K562 (cell line): ENCODE data around the gene LDLRAD3. TPM values are rescaled to one million over a fixed set of nuclear protein-coding genes. Genes with fewer than 3 reads are reported as not detected.

Experiments
- ATAC-seq: fragments of 200-7000 bp; cut with Tn5 transposase; 3 replicates; pipeline ENCODE4 v1.9.1; 2020; ENCODE audit warnings: moderate library complexity
- BruUV-seq: library from RNA; stranded (reverse); fragments of 400-500 nt; replicated peaks from 2 replicates; lab custom pipeline; 2021; lab: Mats Ljungman, UMichigan
- CTCF ChIA-PET: fragments of 300-600 bp; formaldehyde crosslinking; extraction: SDS; loops from one replicate; lab custom pipeline; 2021; ENCODE audit warnings: low intra/inter-chr PET ratio; lab: Yijun Ruan, JAX
- POLR2A ChIA-PET: fragments of 300-600, 350-650 bp; sonication (Branson Sonifier 250); formaldehyde crosslinking; extraction: SDS; loops from one replicate; lab custom pipeline; 2021; ENCODE audit warnings: antibody characterized with exemption, inconsistent platforms; lab: Yijun Ruan, JAX
- DNase-seq, 4 experiments: peaks; one replicate each; pipeline versions ENCODE4 v3.0.0 to v3.0.0-alpha.2; 2011 to 2018; ENCODE audit warnings: low spot score in 3 of 4, mixed read lengths in 3 of 4; ENCODE audit errors: extremely low read depth in 1 of 4
- FAIRE-seq: peaks from 2 replicates; lab custom pipeline; 2011; peaks lifted over from hg19 to GRCh38; lab: Jason Lieb, UNC
- H2AFZ ChIP-seq: 2 replicates; pipeline ENCODE4 v1.6.0; 2011; ENCODE audit warnings: low read depth, low read length, control low read depth, inconsistent platforms
- H3K27ac ChIP-seq: fragments of 200-600 bp; 3 replicates; pipeline ENCODE4 v1.8.0; 2011; ENCODE audit warnings: low read depth, mild to moderate bottlenecking, control low read depth, inconsistent platforms, low read length, moderate library complexity, mixed read lengths; ENCODE audit errors: extremely low read depth
- H3K27me3 ChIP-seq, 2 experiments: fragments of 300-600 bp in 1 of 2; 2 replicates in 1 of 2; 3 replicates in 1 of 2; pipeline versions ENCODE4 v1.6.0 to v1.8.0; 2011; ENCODE audit warnings: inconsistent platforms in 2 of 2, low read length in 2 of 2, mild to moderate bottlenecking in 1 of 2, mixed read lengths in 1 of 2, moderate library complexity in 1 of 2; ENCODE audit not compliant: control insufficient read depth in 2 of 2, insufficient read depth in 2 of 2
- H3K36me3 ChIP-seq: fragments of 300-600 bp; 3 replicates; pipeline ENCODE4 v1.8.0; 2011; ENCODE audit warnings: mild to moderate bottlenecking, low read length, inconsistent platforms; ENCODE audit not compliant: control insufficient read depth, insufficient read depth
- H3K4me1 ChIP-seq, 2 experiments: fragments of 200-600 bp in 1 of 2; replicated peaks in 1 of 2; 2 replicates in 1 of 2; 3 replicates in 1 of 2; pipeline versions ENCODE4 v1.5.1 to v1.8.0; 2011; ENCODE audit warnings: inconsistent platforms in 2 of 2, low read length in 2 of 2, mild to moderate bottlenecking in 1 of 2, mixed read lengths in 1 of 2, moderate library complexity in 1 of 2; ENCODE audit not compliant: control insufficient read depth in 2 of 2, insufficient read depth in 2 of 2
- H3K4me2 ChIP-seq: 2 replicates; pipeline ENCODE4 v1.6.1; 2011; ENCODE audit warnings: low read length, control low read depth, inconsistent platforms, mixed read lengths; ENCODE audit not compliant: insufficient read depth
- H3K4me3 ChIP-seq: fragments of 200-600 bp; sonication (generic), shearing (Covaris generic); 2 replicates; pipeline ENCODE4 v1.5.1; 2016; ENCODE audit warnings: control low read depth, inconsistent platforms
- H3K79me2 ChIP-seq: fragments of 200-600 bp; 3 replicates; pipeline ENCODE4 v1.8.0; 2011; ENCODE audit warnings: low read length, inconsistent platforms; ENCODE audit not compliant: control insufficient read depth, insufficient read depth
- H3K9ac ChIP-seq, 2 experiments: 2 replicates each; pipeline versions ENCODE4 v1.6.0 to v1.6.1; 2011; ENCODE audit warnings: low read depth in 2 of 2, low read length in 2 of 2, control low read depth in 1 of 2, inconsistent platforms in 1 of 2, mild to moderate bottlenecking in 1 of 2, mixed read lengths in 1 of 2; ENCODE audit not compliant: insufficient read depth in 1 of 2
- H3K9me1 ChIP-seq: one replicate; pipeline ENCODE4 v1.6.0; 2011; ENCODE audit warnings: inconsistent platforms, mild to moderate bottlenecking, low read length, moderate library complexity; ENCODE audit not compliant: control insufficient read depth, insufficient read depth
- H3K9me3 ChIP-seq: replicated peaks from 2 replicates; pipeline ENCODE4 v1.5.1; 2011; ENCODE audit warnings: low read depth, low read length, inconsistent platforms; ENCODE audit not compliant: control insufficient read depth, insufficient read depth
- H4K20me1 ChIP-seq: replicated peaks from 2 replicates; pipeline ENCODE4 v1.6.1; 2011; ENCODE audit warnings: low read length, inconsistent platforms, mixed read lengths; ENCODE audit not compliant: control insufficient read depth, insufficient read depth
- ATF7 ChIP-seq: fragments of 450-650 bp; IDR thresholded peaks from 2 replicates; pipeline ENCODE4 v1.7.1; 2014; ENCODE audit warnings: mild to moderate bottlenecking, moderate library complexity
- FOXA3 ChIP-seq, 2 experiments: fragments of 450-650 bp in 1 of 2; sonication (generic) in 1 of 2; formaldehyde crosslinking; IDR thresholded peaks in 1 of 2; conservative IDR thresholded peaks in 1 of 2; 2 replicates each; pipeline versions ENCODE4 v1.4.0 to v1.8.0; 2020 to 2022; ENCODE audit warnings: mild to moderate bottlenecking in 2 of 2, missing genetic modification reagents in 1 of 2
- HDAC1 ChIP-seq, 2 experiments: fragments of 450-650 bp; IDR thresholded peaks; 2 replicates each; pipeline ENCODE4 v1.6.1; 2016 to 2017; ENCODE audit warnings: inconsistent platforms in 1 of 2, mild to moderate bottlenecking in 1 of 2, moderate library complexity in 1 of 2
- NCOA4 ChIP-seq: fragments of 450-650 bp; IDR thresholded peaks from 2 replicates; pipeline ENCODE4 v1.6.1; 2018; ENCODE audit warnings: mild to moderate bottlenecking; ENCODE audit not compliant: partially characterized antibody
- NFE2 ChIP-seq: IDR thresholded peaks from 2 replicates; pipeline ENCODE4 v1.6.1; 2014; ENCODE audit warnings: antibody characterized with exemption, low read depth
- PHF21A ChIP-seq: fragments of 450-650 bp; IDR thresholded peaks from 2 replicates; pipeline ENCODE4 v1.6.1; 2017; ENCODE audit warnings: low read depth, borderline replicate concordance
- SAP30 ChIP-seq: fragments of 200-600 bp; sonication (generic); IDR thresholded peaks from 2 replicates; pipeline ENCODE4 v1.6.1; 2012; ENCODE audit warnings: borderline replicate concordance, low read depth, mild to moderate bottlenecking, moderate library complexity, low read length, control low read depth, inconsistent platforms; ENCODE audit not compliant: insufficient read depth, poor library complexity, severe bottlenecking
- TARDBP ChIP-seq: fragments of 450-650 bp; IDR thresholded peaks from 2 replicates; pipeline ENCODE4 v1.6.1; 2016
- U2AF2 ChIP-seq: fragments of 200-400 bp; formaldehyde crosslinking; optimal IDR thresholded peaks from 2 replicates; pipeline ENCODE3; 2017; ENCODE audit warnings: low read depth, mild to moderate bottlenecking, low read length
- ZC3H4 ChIP-seq: sonication (generic); formaldehyde crosslinking; IDR thresholded peaks from 2 replicates; pipeline ENCODE4 v1.9.0; 2021; ENCODE audit warnings: missing genetic modification reagents, borderline replicate concordance
- ZNF134 ChIP-seq: fragments of 250-450 bp; sonication (Bioruptor Pico); conservative IDR thresholded peaks from 2 replicates; pipeline ENCODE4 v1.4.0; 2020
- ZNF449 ChIP-seq: fragments of 250-450 bp; sonication (Bioruptor Pico); IDR thresholded peaks from 2 replicates; pipeline ENCODE4 v1.8.0; 2022; ENCODE audit warnings: moderate library complexity, mild to moderate bottlenecking, inconsistent platforms
- ZNF695 ChIP-seq: fragments of 450-650 bp; formaldehyde crosslinking; IDR thresholded peaks from 2 replicates; pipeline ENCODE4 v1.4.0; 2020; ENCODE audit warnings: mild to moderate bottlenecking, moderate library complexity
- WGBS: fragments of 100-300 bp; shearing (Covaris generic); methylation state at CpG from one replicate; pipeline ENCODE4 v1.1.6; 2016; ENCODE audit warnings: low coverage, mixed read lengths; ENCODE audit not compliant: insufficient coverage; ENCODE audit errors: missing lambda C conversion rate; 5-methylcytosine and 5-hydroxymethylcytosine counted together
- in situ Hi-C: fragments of 300-500 bp; cut with MboI; formaldehyde crosslinking; loops from 4 replicates; pipeline ENCODE4 v1.15.0; 2018; ENCODE audit warnings: inconsistent platforms, mixed read lengths
- intact Hi-C: fragments of 100-400 bp; cut with micrococcal nuclease; formaldehyde crosslinking; loops from 2 replicates; pipeline ENCODE4 v1.14.2; 2022
- polyA plus RNA-seq, 8 experiments: library from polyadenylated mRNA; depleted of rRNA in 4 of 8; stranded (reverse) in 5 of 8; unstranded in 3 of 8; fragments of >200 nt; fragmentation: Nextera tagmentation in 2 of 8; fragmentation: Illumina TruSeq in 1 of 8; extraction: Ambion mirVana in 2 of 8; extraction: Trizol in 1 of 8; gene quantifications; 2 replicates each; pipeline versions ENCODE4 v1.2.1 to v1.2.3, GENCODE V29; 2011 to 2014; ENCODE audit warnings: inconsistent platforms in 1 of 8, missing spikeins in 1 of 8
- total RNA-seq, 7 experiments: library from RNA; depleted of rRNA in 6 of 7; stranded (reverse); fragments of >200 nt in 6 of 7; fragmentation: Illumina TruSeq in 2 of 7; extraction: Trizol in 2 of 7; gene quantifications; 2 replicates each; pipeline versions ENCODE4 v1.2.1 to v1.2.3, GENCODE V29; 2011 to 2021; ENCODE audit warnings: low replicate concordance in 1 of 7
- TF ChIP-seq, protein P1 (sequence below): fragments of 250-450 bp; sonication (Bioruptor Pico); IDR thresholded peaks from 2 replicates; pipeline ENCODE4 v1.8.0; 2021; ENCODE audit warnings: moderate library complexity, mild to moderate bottlenecking, inconsistent platforms
- TF ChIP-seq, protein P2 (sequence below): conservative IDR thresholded peaks from 2 replicates; pipeline ENCODE4 v1.6.1; 2011; ENCODE audit warnings: low read depth, mild to moderate bottlenecking, low read length; ENCODE audit not compliant: control insufficient read depth
- TF ChIP-seq, protein P3 (sequence below): fragments of 250-450 bp; sonication (Bioruptor Pico); IDR thresholded peaks from 2 replicates; pipeline ENCODE4 v1.5.0; 2021

LDLRAD3 gene
- total and polyA plus RNA-seq, 9 of the 15 experiments (the other 6 are each of a cell fraction or from before 2014, with no cell fraction given), result 0.73 to 7.2 (median 3.5) TPM

DNA sequence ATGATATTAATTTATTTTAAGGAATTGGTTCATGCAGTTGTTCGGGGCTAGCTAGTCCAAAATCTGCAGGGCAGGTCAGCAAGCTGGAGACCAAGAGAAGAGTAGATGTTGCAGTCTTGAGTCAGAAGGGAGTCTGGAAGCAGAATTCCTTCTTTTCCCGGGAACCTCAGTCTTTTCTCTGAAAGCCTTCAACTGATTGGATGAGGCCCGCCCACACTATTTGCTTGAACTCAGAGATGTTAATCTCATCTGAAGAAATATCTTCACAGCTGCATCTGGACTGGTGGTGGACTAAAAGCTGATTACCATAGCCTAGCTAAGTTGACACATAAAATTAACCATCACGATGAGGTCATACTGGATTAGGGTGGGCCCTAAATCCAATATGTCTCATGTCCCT lies 223.2 kb downstream of the LDLRAD3 start (continued):
- TF ChIP-seq ATF7 (peak; percentile 17; the same call in 1 of the 2 replicates), ZNF134 (CRISPR knock-in tag) (peak; percentile 99)

DNA sequence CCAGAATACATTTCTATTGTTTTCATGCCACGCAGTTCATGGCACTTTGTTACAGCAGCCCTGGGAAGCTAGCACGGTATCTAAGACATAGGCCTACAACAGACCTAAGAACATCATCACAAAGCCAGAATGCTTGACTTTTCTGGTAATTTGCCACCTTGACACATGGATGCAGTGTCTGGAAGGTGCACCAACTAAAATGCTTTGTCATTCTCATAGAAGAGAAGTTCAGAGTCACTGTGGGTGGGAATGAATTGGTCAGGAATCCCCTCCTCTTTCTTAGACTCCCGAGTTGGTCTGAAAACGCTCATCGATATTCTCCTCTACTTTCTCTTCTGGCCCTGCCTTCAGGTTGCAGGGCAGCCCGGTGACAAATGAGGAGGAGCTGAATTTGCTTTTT lies 223.9 kb downstream of the LDLRAD3 start:
- ChIA-PET POLR2A (interaction anchor here (1.2 kb wide), 1 partner anchor 19 kb away, joined by 3 read pairs; no protein-coding TSS in a partner anchor), CTCF (no interaction called here)
- Histone ChIP-seq H3K27ac (no peak overlapping the region), H3K79me2 (no peaks in the 10 kb centered on the region), H3K9ac (no peak overlapping the region), H3K4me2 (no peak overlapping the region), H3K4me3 (no peak overlapping the region), H3K9me1 (no peaks in the 10 kb centered on the region), H3K36me3 (no peaks in the 10 kb centered on the region), H3K4me1 (peaks cover 0 to 6% of the 10 kb centered on the region in 2 experiments; a peak in 2 of 5 replicates), H3K27me3 (peaks cover 0 to 3% of the 10 kb centered on the region in 2 experiments; a peak in 1 of 5 replicates), H4K20me1 (no peaks in the 10 kb centered on the region; the same call in 1 of the 2 replicates), H2AFZ (no peak overlapping the region), H3K9me3 (no peaks in the 10 kb centered on the region)
- intact Hi-C loops (loop anchor here (5.0 kb wide), 1 partner anchor 90 kb away; no protein-coding TSS in a partner anchor), in situ Hi-C loops (no loop called here)
- WGBS, result 25% methylated on average over 6 of the region's 6 CpGs
- ATAC-seq (no peak), FAIRE-seq (no peak), DNase-seq (no peak)
- BruUV-seq, result no TSS peak
- TF ChIP-seq, protein P1, sequence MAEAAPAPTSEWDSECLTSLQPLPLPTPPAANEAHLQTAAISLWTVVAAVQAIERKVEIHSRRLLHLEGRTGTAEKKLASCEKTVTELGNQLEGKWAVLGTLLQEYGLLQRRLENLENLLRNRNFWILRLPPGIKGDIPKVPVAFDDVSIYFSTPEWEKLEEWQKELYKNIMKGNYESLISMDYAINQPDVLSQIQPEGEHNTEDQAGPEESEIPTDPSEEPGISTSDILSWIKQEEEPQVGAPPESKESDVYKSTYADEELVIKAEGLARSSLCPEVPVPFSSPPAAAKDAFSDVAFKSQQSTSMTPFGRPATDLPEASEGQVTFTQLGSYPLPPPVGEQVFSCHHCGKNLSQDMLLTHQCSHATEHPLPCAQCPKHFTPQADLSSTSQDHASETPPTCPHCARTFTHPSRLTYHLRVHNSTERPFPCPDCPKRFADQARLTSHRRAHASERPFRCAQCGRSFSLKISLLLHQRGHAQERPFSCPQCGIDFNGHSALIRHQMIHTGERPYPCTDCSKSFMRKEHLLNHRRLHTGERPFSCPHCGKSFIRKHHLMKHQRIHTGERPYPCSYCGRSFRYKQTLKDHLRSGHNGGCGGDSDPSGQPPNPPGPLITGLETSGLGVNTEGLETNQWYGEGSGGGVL, result no peak
- TF ChIP-seq HDAC1 (IDR thresholded peaks at IDR 0.05) (no peak), SAP30 (no peak), PHF21A (no peak), ZNF695 (no peak), ZNF449 (no peak), NCOA4 (no peak), FOXA3 (CRISPR knock-in tag; conservative IDR thresholded peaks at IDR 0.05 in 1 of 2, IDR thresholded peaks at IDR 0.05 in 1 of 2) (no peak), NFE2 (peak; percentile 74), TARDBP (no peak), U2AF2 (no peak), ZC3H4 (CRISPR knock-in tag) (no peak)
- TF ChIP-seq, protein P2, sequence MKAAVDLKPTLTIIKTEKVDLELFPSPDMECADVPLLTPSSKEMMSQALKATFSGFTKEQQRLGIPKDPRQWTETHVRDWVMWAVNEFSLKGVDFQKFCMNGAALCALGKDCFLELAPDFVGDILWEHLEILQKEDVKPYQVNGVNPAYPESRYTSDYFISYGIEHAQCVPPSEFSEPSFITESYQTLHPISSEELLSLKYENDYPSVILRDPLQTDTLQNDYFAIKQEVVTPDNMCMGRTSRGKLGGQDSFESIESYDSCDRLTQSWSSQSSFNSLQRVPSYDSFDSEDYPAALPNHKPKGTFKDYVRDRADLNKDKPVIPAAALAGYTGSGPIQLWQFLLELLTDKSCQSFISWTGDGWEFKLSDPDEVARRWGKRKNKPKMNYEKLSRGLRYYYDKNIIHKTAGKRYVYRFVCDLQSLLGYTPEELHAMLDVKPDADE, result no peak
- TF ChIP-seq, protein P3, sequence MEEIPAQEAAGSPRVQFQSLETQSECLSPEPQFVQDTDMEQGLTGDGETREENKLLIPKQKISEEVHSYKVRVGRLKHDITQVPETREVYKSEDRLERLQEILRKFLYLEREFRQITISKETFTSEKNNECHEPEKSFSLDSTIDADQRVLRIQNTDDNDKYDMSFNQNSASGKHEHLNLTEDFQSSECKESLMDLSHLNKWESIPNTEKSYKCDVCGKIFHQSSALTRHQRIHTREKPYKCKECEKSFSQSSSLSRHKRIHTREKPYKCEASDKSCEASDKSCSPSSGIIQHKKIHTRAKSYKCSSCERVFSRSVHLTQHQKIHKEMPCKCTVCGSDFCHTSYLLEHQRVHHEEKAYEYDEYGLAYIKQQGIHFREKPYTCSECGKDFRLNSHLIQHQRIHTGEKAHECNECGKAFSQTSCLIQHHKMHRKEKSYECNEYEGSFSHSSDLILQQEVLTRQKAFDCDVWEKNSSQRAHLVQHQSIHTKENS (CRISPR knock-in tag), result no peak
